ENCODE measurements around the gene ZNF446. TPM values are rescaled to one million over a fixed set of nuclear protein-coding genes. Genes with fewer than 3 reads are reported as not detected.
"Not testable (repeated sequence)": the region's sequence is repeated elsewhere in the genome, so short reads cannot be mapped to it uniquely, and the experiment has no call there.

The ZNF446 gene
- total RNA-seq, 4 donors from 2014 or later = 18.4 to 31.6 (median 26.2) TPM

DNA sequence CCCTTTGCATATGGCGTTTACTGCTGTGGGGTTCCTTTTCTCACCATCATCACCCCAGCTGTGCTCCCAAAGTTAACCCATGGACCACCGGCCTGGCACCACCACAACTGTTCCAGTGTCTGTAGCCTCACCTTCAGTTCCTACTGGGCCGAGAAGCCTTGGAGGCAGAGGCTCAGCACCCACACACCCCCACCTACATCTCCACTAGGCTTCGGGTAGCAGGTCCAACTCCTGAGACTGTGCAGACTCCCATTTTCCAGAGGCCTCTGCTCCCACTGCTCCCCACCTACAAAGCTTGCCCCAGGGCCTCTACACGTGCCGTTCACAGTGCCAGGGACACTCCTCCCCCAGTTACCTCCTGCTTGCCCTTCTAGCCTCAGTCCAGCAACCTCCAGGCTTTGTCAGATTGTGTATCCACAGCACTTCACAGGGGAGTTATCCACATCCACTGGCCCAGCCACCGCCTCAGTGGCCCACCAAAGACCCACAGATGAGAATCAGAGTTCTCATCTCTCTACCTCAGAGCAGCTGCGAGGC lies 21.6 kb downstream of the ZNF446 start:
- no peak overlapping the region for H3K27ac ChIP-seq
- no peaks in the 10 kb centered on the region for H3K36me3 ChIP-seq
- TF ChIP-seq EP300 (IDR thresholded peaks at IDR 0.05) (no peak), POLR2A (IDR thresholded peaks at IDR 0.05) (no peak)
- TF ChIP-seq, protein P1, sequence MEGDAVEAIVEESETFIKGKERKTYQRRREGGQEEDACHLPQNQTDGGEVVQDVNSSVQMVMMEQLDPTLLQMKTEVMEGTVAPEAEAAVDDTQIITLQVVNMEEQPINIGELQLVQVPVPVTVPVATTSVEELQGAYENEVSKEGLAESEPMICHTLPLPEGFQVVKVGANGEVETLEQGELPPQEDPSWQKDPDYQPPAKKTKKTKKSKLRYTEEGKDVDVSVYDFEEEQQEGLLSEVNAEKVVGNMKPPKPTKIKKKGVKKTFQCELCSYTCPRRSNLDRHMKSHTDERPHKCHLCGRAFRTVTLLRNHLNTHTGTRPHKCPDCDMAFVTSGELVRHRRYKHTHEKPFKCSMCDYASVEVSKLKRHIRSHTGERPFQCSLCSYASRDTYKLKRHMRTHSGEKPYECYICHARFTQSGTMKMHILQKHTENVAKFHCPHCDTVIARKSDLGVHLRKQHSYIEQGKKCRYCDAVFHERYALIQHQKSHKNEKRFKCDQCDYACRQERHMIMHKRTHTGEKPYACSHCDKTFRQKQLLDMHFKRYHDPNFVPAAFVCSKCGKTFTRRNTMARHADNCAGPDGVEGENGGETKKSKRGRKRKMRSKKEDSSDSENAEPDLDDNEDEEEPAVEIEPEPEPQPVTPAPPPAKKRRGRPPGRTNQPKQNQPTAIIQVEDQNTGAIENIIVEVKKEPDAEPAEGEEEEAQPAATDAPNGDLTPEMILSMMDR (IDR thresholded peaks at IDR 0.05) = no peak
- WGBS, 2 donors = 81 to 84% methylated on average over 8 of the region's 8 CpGs
- H3K27me3 ChIP-seq = no peaks in the 10 kb centered on the region
- peaks cover 0 to 26% (median 20%) of the 10 kb centered on the region in 4 donors for H3K4me1 ChIP-seq
- H3K9me3 ChIP-seq = no peaks in the 10 kb centered on the region
- no peak overlapping the region for H3K4me3 ChIP-seq
- DNase-seq (ENCODE audit: low spot score in 2 of 2) = no peak

DNA sequence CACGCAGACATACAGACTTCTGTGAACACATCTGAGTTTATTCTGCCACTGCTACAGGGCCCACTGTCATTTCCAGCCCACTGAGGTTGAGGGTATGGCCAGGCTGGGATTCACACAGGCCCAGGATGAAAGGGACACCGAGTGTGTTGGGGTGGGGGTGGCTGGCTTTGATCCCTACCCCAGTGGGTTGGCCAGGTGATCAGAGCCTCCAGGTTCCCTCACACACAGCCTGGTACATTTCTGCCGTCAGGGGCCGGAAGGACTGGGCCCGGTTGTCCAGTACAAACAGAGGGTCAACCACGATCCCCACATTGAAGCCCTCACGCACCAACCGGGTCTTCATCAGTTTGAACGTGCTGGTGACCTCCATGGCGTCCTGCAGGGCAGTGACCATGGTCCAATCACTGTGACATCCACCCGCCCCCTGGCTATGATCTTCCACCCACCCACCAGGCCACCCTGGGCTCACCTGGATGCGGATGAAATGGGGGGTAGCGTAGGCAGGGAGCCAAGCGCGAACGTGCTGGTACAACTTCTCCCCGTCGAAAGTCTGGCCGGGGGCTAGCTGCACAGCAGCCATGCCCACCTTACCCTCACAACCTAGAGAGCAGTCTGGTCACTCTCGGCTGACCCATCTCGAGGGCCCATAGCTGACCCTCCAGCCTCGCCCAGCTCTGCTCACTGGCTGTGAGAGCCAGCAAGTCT lies 22.3 kb downstream of the ZNF446 start:
- Histone ChIP-seq H3K4me1 (peaks cover 0 to 26% (median 20%) of the 10 kb centered on the region in 4 donors), H3K4me3 (peak overlapping the region; percentile 31 to 63 (median 40)), H3K27me3 (no peaks in the 10 kb centered on the region), H3K36me3 (no peaks in the 10 kb centered on the region), H3K9me3 (no peaks in the 10 kb centered on the region), H3K27ac (peak overlapping the region; percentile 22 to 89 (median 56))
- 58 to 62% methylated on average over 17 to 22 of the region's 22 CpGs for WGBS, 2 donors
- DNase-seq (ENCODE audit: low spot score in 2 of 2) = peak in 1 of 2 donors; percentile 30
- TF ChIP-seq EP300 (IDR thresholded peaks at IDR 0.05) (no peak), POLR2A (IDR thresholded peaks at IDR 0.05) (no peak)
- TF ChIP-seq, protein P1 (IDR thresholded peaks at IDR 0.05) = no peak

DNA sequence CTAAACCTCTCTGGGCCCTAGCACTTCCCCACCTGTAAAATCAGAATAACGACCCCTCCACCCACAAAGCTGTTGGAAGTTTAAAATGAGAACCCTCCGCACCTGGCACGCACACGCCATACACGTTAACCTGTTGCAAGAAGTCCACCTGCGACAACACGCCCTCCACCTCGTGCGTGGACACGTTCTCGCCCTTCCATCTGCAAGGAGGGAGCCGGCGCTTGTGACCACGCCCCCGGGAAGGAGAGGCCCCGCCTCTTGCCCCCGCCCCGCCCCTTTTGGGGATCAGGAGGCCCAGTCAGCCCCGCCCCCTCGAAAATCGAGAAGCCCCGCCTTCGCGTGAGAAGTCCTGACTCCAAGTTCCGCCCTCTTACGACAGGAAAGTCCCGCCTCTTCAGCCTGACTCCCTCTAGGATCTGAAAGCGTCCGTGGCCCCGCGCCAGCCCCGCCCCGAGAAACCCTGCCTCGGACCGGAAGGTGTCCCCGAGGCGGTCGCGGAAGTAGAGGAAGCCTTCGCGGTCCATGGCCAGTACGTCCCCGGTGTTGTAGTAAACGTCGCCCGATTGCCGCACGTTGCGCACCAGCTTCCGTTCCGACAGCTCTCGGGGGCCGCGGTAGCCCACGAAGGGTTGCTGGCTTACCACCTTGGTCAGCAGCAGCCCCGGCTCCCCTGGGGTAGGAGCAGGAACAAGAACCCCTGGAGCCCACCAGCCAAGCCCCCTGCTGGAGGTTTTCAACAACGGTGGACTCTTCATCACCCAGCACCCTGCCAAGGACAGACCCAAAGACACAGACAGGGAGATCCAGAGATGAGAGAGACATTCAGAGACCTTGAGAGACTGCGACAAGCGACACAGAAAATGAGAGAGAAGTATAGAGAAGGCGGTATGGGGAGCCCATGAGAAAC lies 23.1 kb downstream of the ZNF446 start:
- Histone ChIP-seq H3K4me3 (peak overlapping the region; percentile 31 to 63 (median 40)), H3K36me3 (no peaks in the 10 kb centered on the region), H3K27me3 (no peaks in the 10 kb centered on the region), H3K4me1 (peaks cover 0 to 26% (median 20%) of the 10 kb centered on the region in 4 donors), H3K27ac (peak overlapping the region; percentile 44 to 91 (median 79)), H3K9me3 (no peaks in the 10 kb centered on the region)
- TF ChIP-seq POLR2A (IDR thresholded peaks at IDR 0.05) = peak in 1 of 2 donors; percentile 67
- TF ChIP-seq, protein P1 (IDR thresholded peaks at IDR 0.05) = peak in 4 of 5 experiments; percentile 20 to 61 (median 36)
- TF ChIP-seq EP300 (IDR thresholded peaks at IDR 0.05) = peak; percentile 86 to 91
- 1 to 3% methylated on average over 31 to 38 of the region's 60 CpGs for WGBS, 2 donors
- DNase-seq (ENCODE audit: low spot score in 2 of 2) = peak; percentile 99

DNA sequence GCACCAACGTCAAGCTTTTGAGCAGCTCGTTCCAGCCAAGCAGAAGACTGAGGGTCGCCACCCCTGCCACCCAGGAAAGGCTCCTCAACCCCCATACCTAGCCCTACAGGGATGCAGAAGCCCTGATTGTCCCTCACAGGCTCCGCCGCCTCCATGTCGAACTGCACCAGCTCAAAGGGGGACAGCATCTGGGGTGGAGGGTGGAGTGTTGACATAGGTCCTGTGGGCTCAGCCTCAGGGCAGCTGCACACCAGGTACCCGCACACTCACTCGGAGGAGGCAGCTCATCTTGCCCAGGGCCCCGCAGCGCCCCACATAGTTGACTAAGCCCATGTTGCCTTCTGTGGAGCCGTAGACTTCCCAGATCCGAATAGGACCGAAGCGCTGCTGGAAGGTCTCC lies 24.1 kb downstream of the ZNF446 start:
- Histone ChIP-seq H3K36me3 (no peaks in the 10 kb centered on the region), H3K4me3 (peak overlapping the region in 2 of 4 donors; percentile 31 to 63), H3K27ac (no peak overlapping the region), H3K27me3 (no peaks in the 10 kb centered on the region), H3K9me3 (no peaks in the 10 kb centered on the region), H3K4me1 (peaks cover 0 to 26% (median 20%) of the 10 kb centered on the region in 4 donors)
- WGBS, 2 donors = 93 to 94% methylated on average over 11 to 14 of the region's 14 CpGs
- TF ChIP-seq EP300 (IDR thresholded peaks at IDR 0.05) (no peak), POLR2A (IDR thresholded peaks at IDR 0.05) (no peak)
- TF ChIP-seq, protein P1 (IDR thresholded peaks at IDR 0.05) = no peak
- DNase-seq (ENCODE audit: low spot score in 2 of 2) = no peak

DNA sequence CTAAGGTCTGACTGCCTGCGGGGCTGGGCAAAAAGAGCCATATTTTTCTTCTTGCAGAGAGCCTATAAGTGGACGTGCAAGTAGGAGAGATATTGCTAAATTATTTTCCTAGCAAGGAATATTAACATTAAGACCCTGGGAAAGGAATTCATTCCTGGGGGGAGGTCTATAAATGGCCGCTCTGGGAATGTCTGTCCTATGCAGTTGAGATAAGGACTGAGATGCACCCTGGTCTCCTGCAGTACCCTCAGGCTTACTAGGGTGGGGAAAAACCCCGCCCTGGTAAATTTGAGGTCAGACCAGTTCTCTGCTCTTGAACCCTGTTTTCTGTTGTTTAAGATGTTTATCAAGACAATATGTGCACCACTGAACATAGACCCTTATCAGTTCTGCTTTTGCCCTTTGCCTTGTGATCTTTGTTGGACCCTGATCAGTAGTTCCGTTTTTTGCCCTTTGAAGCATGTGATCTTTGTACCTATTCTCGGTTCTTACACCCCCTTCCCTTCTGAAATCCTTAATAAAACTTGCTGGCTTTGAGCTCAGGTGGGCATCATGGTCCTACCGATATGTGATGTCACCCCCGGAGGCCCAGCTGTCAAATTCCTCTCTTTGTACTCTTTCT lies 31.6 kb downstream of the ZNF446 start:
- H3K36me3 ChIP-seq; H3K27me3 ChIP-seq; H3K9me3 ChIP-seq; H3K27ac ChIP-seq; DNase-seq (ENCODE audit: low spot score in 2 of 2); H3K4me1 ChIP-seq; H3K4me3 ChIP-seq: not testable (repeated sequence)
- 74 to 84% methylated on average over 7 to 8 of the region's 8 CpGs for WGBS, 2 donors

All from tibial nerve (tissue), 4 donors.